MCF 10A (cell line): Measurements from ENCODE around the gene SLC38A7. TPM values are rescaled to one million over a fixed set of nuclear protein-coding genes. Genes with fewer than 3 reads are reported as not detected.
"Not testable (repeated sequence)": the region's sequence is repeated elsewhere in the genome, so short reads cannot be mapped to it uniquely, and the experiment has no call there.

Experiments
- BruUV-seq: library from RNA; stranded (reverse); fragments of 400-500 nt; replicated peaks from 2 replicates; lab custom pipeline; 2021; lab: Mats Ljungman, UMichigan
- CTCF ChIA-PET: fragments of 300-600 bp; sonication (Branson Sonifier 250); formaldehyde crosslinking; extraction: SDS; loops from one replicate; lab custom pipeline; 2021; ENCODE audit warnings: antibody characterized with exemption, inconsistent platforms; lab: Yijun Ruan, JAX
- POLR2A ChIA-PET: fragments of 300-600, 350-650 bp; sonication (Branson Sonifier 250); formaldehyde crosslinking; extraction: SDS; loops from one replicate; lab custom pipeline; 2020; ENCODE audit warnings: antibody characterized with exemption, inconsistent platforms; lab: Yijun Ruan, JAX
- DNase-seq: peaks from one replicate; pipeline ENCODE4 v3.0.0-alpha.2; 2018; ENCODE audit not compliant: unreplicated experiment
- H3K27ac Mint-ChIP-seq: one replicate; pipeline ENCODE4 v1.8.0; 2022; ENCODE audit warnings: mild to moderate bottlenecking, low read depth, mixed read lengths; ENCODE audit not compliant: unreplicated experiment
- H3K27me3 Mint-ChIP-seq: one replicate; pipeline ENCODE4 v1.8.0; 2022; ENCODE audit warnings: mixed read lengths; ENCODE audit not compliant: insufficient read depth, unreplicated experiment
- H3K36me3 Mint-ChIP-seq: one replicate; pipeline ENCODE4 v1.8.0; 2022; ENCODE audit warnings: mild to moderate bottlenecking, moderate library complexity, mixed read lengths; ENCODE audit not compliant: insufficient read depth, unreplicated experiment
- H3K4me1 Mint-ChIP-seq: one replicate; pipeline ENCODE4 v1.8.0; 2022; ENCODE audit warnings: mixed read lengths; ENCODE audit not compliant: insufficient read depth, unreplicated experiment
- H3K4me3 Mint-ChIP-seq: one replicate; pipeline ENCODE4 v1.8.0; 2022; ENCODE audit warnings: mild to moderate bottlenecking, moderate library complexity, mixed read lengths; ENCODE audit not compliant: unreplicated experiment
- H3K9me3 Mint-ChIP-seq: one replicate; pipeline ENCODE4 v1.8.0; 2022; ENCODE audit warnings: mixed read lengths; ENCODE audit not compliant: unreplicated experiment
- intact Hi-C: fragments of 100-400 bp; cut with micrococcal nuclease; formaldehyde crosslinking; loops from 2 replicates; pipeline ENCODE4 v1.14.1; 2022
- total RNA-seq: library from RNA; stranded (reverse); gene quantifications from 2 replicates; pipeline ENCODE4 v1.2.3, GENCODE V29; 2022
- TF ChIP-seq, protein P1 (sequence below): fragments of 200-600 bp; IDR thresholded peaks from one replicate; pipeline ENCODE4 v1.8.0; 2022; ENCODE audit warnings: antibody characterized with exemption, mild to moderate bottlenecking; ENCODE audit not compliant: unreplicated experiment

SLC38A7 gene
- total RNA-seq, 1 experiment from 2014 or later: 12.6 TPM

- Mint-ChIP-seq H3K4me3 (no peak overlapping the region), H3K4me1 (no peaks in the 10 kb centered on the region), H3K9me3 (no peaks in the 10 kb centered on the region), H3K36me3 (no peaks in the 10 kb centered on the region), H3K27ac (no peak overlapping the region), H3K27me3 (no peaks in the 10 kb centered on the region)
- ChIA-PET POLR2A (interaction anchor here (1.2 kb wide), 1 partner anchor 8 kb away, joined by 3 read pairs; the partner anchor contains the start of gene SLC38A7), CTCF (no interaction called here)
- TF ChIP-seq, protein P1, sequence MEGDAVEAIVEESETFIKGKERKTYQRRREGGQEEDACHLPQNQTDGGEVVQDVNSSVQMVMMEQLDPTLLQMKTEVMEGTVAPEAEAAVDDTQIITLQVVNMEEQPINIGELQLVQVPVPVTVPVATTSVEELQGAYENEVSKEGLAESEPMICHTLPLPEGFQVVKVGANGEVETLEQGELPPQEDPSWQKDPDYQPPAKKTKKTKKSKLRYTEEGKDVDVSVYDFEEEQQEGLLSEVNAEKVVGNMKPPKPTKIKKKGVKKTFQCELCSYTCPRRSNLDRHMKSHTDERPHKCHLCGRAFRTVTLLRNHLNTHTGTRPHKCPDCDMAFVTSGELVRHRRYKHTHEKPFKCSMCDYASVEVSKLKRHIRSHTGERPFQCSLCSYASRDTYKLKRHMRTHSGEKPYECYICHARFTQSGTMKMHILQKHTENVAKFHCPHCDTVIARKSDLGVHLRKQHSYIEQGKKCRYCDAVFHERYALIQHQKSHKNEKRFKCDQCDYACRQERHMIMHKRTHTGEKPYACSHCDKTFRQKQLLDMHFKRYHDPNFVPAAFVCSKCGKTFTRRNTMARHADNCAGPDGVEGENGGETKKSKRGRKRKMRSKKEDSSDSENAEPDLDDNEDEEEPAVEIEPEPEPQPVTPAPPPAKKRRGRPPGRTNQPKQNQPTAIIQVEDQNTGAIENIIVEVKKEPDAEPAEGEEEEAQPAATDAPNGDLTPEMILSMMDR: no peak
- DNase-seq: no peak
- intact Hi-C loops: no loop called here
- no TSS peak for BruUV-seq
Observed at GRCh38 chr16:58692450-58692849, 7.9 kb upstream of the SLC38A7 start.

GRCh38 chr16:58686985-58687706 lies 2.6 kb upstream of the SLC38A7 start:
- ChIA-PET CTCF (interaction anchor here (0.6 to 0.9 kb wide), 3 partner anchors 13 to 60 kb away, joined by 3 to 5 read pairs (median 4); no protein-coding TSS in a partner anchor), POLR2A (interaction anchor here (0.7 kb wide), 2 partner anchors 29 to 1096 kb away, joined by 5 read pairs; no protein-coding TSS in a partner anchor)
- not testable (repeated sequence) for H3K36me3 Mint-ChIP-seq

DNA sequence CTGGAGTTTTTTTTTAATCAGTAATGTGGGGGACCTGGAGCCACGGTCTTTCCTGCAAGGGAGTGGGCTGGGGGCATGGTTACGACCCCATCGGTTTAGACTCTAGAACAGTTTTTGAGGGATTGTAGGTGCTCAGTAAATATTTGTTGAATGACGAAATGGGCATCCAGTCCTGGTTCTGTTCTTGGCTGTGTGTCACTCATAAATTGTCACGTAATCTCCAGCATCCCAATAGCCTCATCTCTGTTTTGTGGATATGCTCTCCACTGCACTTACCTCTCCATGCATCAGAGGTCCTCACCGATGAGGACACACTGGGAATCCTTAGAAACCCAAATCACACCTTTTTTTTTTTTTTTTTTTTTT lies 497 bp upstream of the SLC38A7 start:
- Mint-ChIP-seq H3K27me3 (no peaks in the 10 kb centered on the region), H3K9me3 (no peaks in the 10 kb centered on the region), H3K4me3 (peak overlapping the region; percentile 86), H3K4me1 (peaks cover 16% of the 10 kb centered on the region), H3K27ac (peak overlapping the region; percentile 73), H3K36me3 (no peaks in the 10 kb centered on the region)
- intact Hi-C loops: loop anchor here (10.0 kb wide), 1 partner anchor 50 kb away; the partner anchor contains the start of gene GOT2
- ChIA-PET CTCF (interaction anchor here (0.6 to 1.2 kb wide), 5 partner anchors 14 to 796 kb away, joined by 3 to 5 read pairs (median 4); no protein-coding TSS in a partner anchor), POLR2A (interaction anchor here (0.6 to 1.9 kb wide), 10 partner anchors 8 to 252 kb away, joined by 3 to 8 read pairs (median 3); no protein-coding TSS in a partner anchor)
- TF ChIP-seq, protein P1: no peak
- BruUV-seq: no TSS peak
- DNase-seq: no peak

More at GRCh38 chr16:58686985-58687706, 2.6 kb upstream of the SLC38A7 start:
- not testable (repeated sequence) for H3K9me3 Mint-ChIP-seq, H3K4me3 Mint-ChIP-seq, BruUV-seq, H3K27me3 Mint-ChIP-seq, H3K27ac Mint-ChIP-seq
- peaks cover 11% of the 10 kb centered on the region for H3K4me1 Mint-ChIP-seq
- intact Hi-C loops: loop anchor here (10.0 kb wide), 1 partner anchor 48 kb away; the partner anchor contains the start of gene GOT2
- DNase-seq: peak; percentile 5

- CTCF ChIA-PET: interaction anchor here (0.6 to 1.2 kb wide), 7 partner anchors 9 to 827 kb away, joined by 3 to 5 read pairs (median 4); no protein-coding TSS in a partner anchor
- peak overlapping the region; percentile 86 for H3K4me3 Mint-ChIP-seq
- BruUV-seq: no TSS peak
- H3K9me3 Mint-ChIP-seq: no peaks in the 10 kb centered on the region
- POLR2A ChIA-PET: interaction anchor here (0.5 to 1.9 kb wide), 6 partner anchors 15 to 75 kb away, joined by 3 to 8 read pairs (median 4); no protein-coding TSS in a partner anchor
- no peak for DNase-seq
- intact Hi-C loops: loop anchor here (10.0 kb wide), 1 partner anchor 51 kb away; the partner anchor contains the start of gene GOT2
- H3K27me3 Mint-ChIP-seq: no peaks in the 10 kb centered on the region
- H3K36me3 Mint-ChIP-seq: no peaks in the 10 kb centered on the region
- peaks cover 16% of the 10 kb centered on the region for H3K4me1 Mint-ChIP-seq
- TF ChIP-seq, protein P1: no peak
- H3K27ac Mint-ChIP-seq: peak overlapping the region; percentile 73
Observed at GRCh38 chr16:58684001-58684353, 593 bp downstream of the SLC38A7 start.
